SK-N-SH (cell line): ENCODE measurements around the gene AARS2. TPM values are rescaled to one million over a fixed set of nuclear protein-coding genes. Genes with fewer than 3 reads are reported as not detected.

Experiments
- CTCF ChIA-PET: fragments of 300-600, 350-600 bp; formaldehyde crosslinking; extraction: SDS; loops from one replicate; lab custom pipeline; 2021; lab: Yijun Ruan, JAX
- POLR2A ChIA-PET: fragments of 350-600 bp; sonication (Branson Sonifier 250); formaldehyde crosslinking; extraction: SDS; loops from one replicate; lab custom pipeline; 2020; ENCODE audit warnings: antibody characterized with exemption, inconsistent platforms; lab: Yijun Ruan, JAX
- DNase-seq: peaks from one replicate; pipeline ENCODE4 v3.0.0; 2012
- H2AFZ ChIP-seq: fragments of 200-600 bp; sonication (generic); 2 replicates; pipeline ENCODE4 v1.8.1; 2016; ENCODE audit warnings: antibody characterized with exemption, mild to moderate bottlenecking, low read depth
- H3F3A ChIP-seq: fragments of 200-600 bp; sonication (generic); replicated peaks from 2 replicates; pipeline ENCODE3; 2016; ENCODE audit warnings: antibody characterized with exemption, mild to moderate bottlenecking; ENCODE audit not compliant: insufficient read depth
- H3K27ac ChIP-seq, 2 experiments: fragments of 200-500 bp in 1 of 2; fragments of 200-600 bp in 1 of 2; sonication (Bioruptor generic) in 1 of 2; sonication (generic), shearing (Covaris generic) in 1 of 2; 2 replicates each; pipeline versions ENCODE4 v1.5.1 to v1.6.1; 2014 to 2016; ENCODE audit warnings: low read depth in 2 of 2, inconsistent platforms in 1 of 2, low read length in 1 of 2, mild to moderate bottlenecking in 1 of 2, mixed read lengths in 1 of 2
- H3K27me3 ChIP-seq: fragments of 200-600 bp; sonication (generic), shearing (Covaris generic); 2 replicates; pipeline ENCODE4 v1.6.1; 2016; ENCODE audit warnings: mixed run types; ENCODE audit not compliant: insufficient read depth
- H3K36me3 ChIP-seq, 2 experiments: fragments of 200-500 bp in 1 of 2; fragments of 200-600 bp in 1 of 2; sonication (Bioruptor generic) in 1 of 2; sonication (generic) in 1 of 2; replicated peaks in 1 of 2; 2 replicates each; pipeline versions ENCODE3 to v1.5.1; 2014 to 2016; ENCODE audit warnings: low read length in 1 of 2, mild to moderate bottlenecking in 1 of 2; ENCODE audit not compliant: insufficient read depth in 2 of 2, control insufficient read depth in 1 of 2
- H3K4me1 ChIP-seq, 2 experiments: fragments of 200-500 bp in 1 of 2; fragments of 200-600 bp in 1 of 2; sonication (Bioruptor generic) in 1 of 2; sonication (generic), shearing (Covaris generic) in 1 of 2; 2 replicates each; pipeline versions ENCODE4 v1.5.1 to v1.6.1; 2014 to 2016; ENCODE audit warnings: low read depth in 1 of 2, low read length in 1 of 2, mixed run types in 1 of 2; ENCODE audit not compliant: insufficient read depth in 2 of 2, control insufficient read depth in 1 of 2
- H3K4me2 ChIP-seq: fragments of 200-600 bp; sonication (generic), shearing (Covaris generic); 2 replicates; pipeline ENCODE4 v1.6.1; 2017; ENCODE audit warnings: mixed run types
- H3K4me3 ChIP-seq, 2 experiments: fragments of 200-500 bp in 1 of 2; fragments of 200-600 bp in 1 of 2; sonication (Bioruptor generic) in 1 of 2; sonication (generic), shearing (Covaris generic) in 1 of 2; 2 replicates each; pipeline versions ENCODE4 v1.5.1 to v1.8.1; 2014 to 2016; ENCODE audit warnings: low read depth in 2 of 2, inconsistent platforms in 1 of 2, low read length in 1 of 2, mild to moderate bottlenecking in 1 of 2, mixed read lengths in 1 of 2, moderate library complexity in 1 of 2
- H3K79me2 ChIP-seq: fragments of 200-600 bp; sonication (generic); 2 replicates; pipeline ENCODE4 v1.8.1; 2017; ENCODE audit warnings: mild to moderate bottlenecking; ENCODE audit not compliant: insufficient read depth
- H3K9ac ChIP-seq: fragments of 200-600 bp; sonication (generic); 2 replicates; pipeline ENCODE4 v1.6.1; 2017; ENCODE audit warnings: mixed run types
- H3K9me2 ChIP-seq: fragments of 200-600 bp; sonication (generic); 2 replicates; pipeline ENCODE4 v1.6.1; 2017; ENCODE audit warnings: mixed run types
- H3K9me3 ChIP-seq: fragments of 200-600 bp; sonication (generic); 2 replicates; pipeline ENCODE4 v1.6.1; 2017; ENCODE audit warnings: mixed run types, mild to moderate bottlenecking, moderate library complexity
- H4K20me1 ChIP-seq: fragments of 200-600 bp; sonication (generic); 2 replicates; pipeline ENCODE4 v1.6.1; 2017; ENCODE audit warnings: mild to moderate bottlenecking, mixed run types; ENCODE audit not compliant: insufficient read depth
- CHD2 ChIP-seq: fragments of 150-350 bp; IDR thresholded peaks from 2 replicates; pipeline ENCODE4 v1.6.1; 2018; ENCODE audit warnings: low read length; ENCODE audit not compliant: partially characterized antibody
- CTCF ChIP-seq: fragments of 200-600 bp; sonication (generic); IDR thresholded peaks from 2 replicates; pipeline ENCODE4 v1.6.1; 2017; ENCODE audit warnings: antibody characterized with exemption, mild to moderate bottlenecking, moderate library complexity
- ELF1 ChIP-seq: IDR thresholded peaks from 2 replicates; pipeline ENCODE4 v1.4.0; 2012
- FOXJ3 ChIP-seq: sonication (generic); formaldehyde crosslinking; IDR thresholded peaks from 2 replicates; pipeline ENCODE4 v1.5.1; 2020; ENCODE audit warnings: mild to moderate bottlenecking, missing genetic modification reagents
- FOXM1 ChIP-seq: IDR thresholded peaks from 2 replicates; pipeline ENCODE4 v1.4.0; 2012; ENCODE audit warnings: low read depth, mild to moderate bottlenecking
- GATA2 ChIP-seq: sonication (generic); formaldehyde crosslinking; IDR thresholded peaks from 2 replicates; pipeline ENCODE4 v1.5.0; 2020; ENCODE audit warnings: mild to moderate bottlenecking, missing genetic modification reagents
- IRF3 ChIP-seq: fragments of 150-350 bp; IDR thresholded peaks from 2 replicates; pipeline ENCODE4 v1.6.1; 2016; ENCODE audit warnings: mild to moderate bottlenecking, low read depth, low read length
- JUND ChIP-seq: IDR thresholded peaks from 2 replicates; pipeline ENCODE4 v1.4.0; 2012
- MEF2A ChIP-seq: IDR thresholded peaks from 2 replicates; pipeline ENCODE4 v1.4.0; 2012; ENCODE audit warnings: low read depth, borderline replicate concordance
- NRF1 ChIP-seq: IDR thresholded peaks from 2 replicates; pipeline ENCODE4 v1.6.1; 2012; ENCODE audit warnings: low read depth, mild to moderate bottlenecking, low read length
- POLR2AphosphoS5 ChIP-seq: IDR thresholded peaks from 2 replicates; pipeline ENCODE4 v1.6.1; 2012; ENCODE audit warnings: low read depth, low read length
- RCOR1 ChIP-seq: fragments of 150-350 bp; IDR thresholded peaks from 2 replicates; pipeline ENCODE4 v1.6.1; 2017; ENCODE audit warnings: antibody characterized with exemption, low read length
- RFX5 ChIP-seq: IDR thresholded peaks from 2 replicates; pipeline ENCODE4 v1.6.1; 2012; ENCODE audit warnings: mild to moderate bottlenecking, improper control_type of control experiment, low read length
- SMC3 ChIP-seq: IDR thresholded peaks from 2 replicates; pipeline ENCODE4 v1.6.1; 2012; ENCODE audit warnings: low read depth, low read length, improper control_type of control experiment
- TCF12 ChIP-seq: IDR thresholded peaks from 2 replicates; pipeline ENCODE4 v1.4.0; 2012
- USF1 ChIP-seq: IDR thresholded peaks from 2 replicates; pipeline ENCODE4 v1.4.0; 2012; ENCODE audit warnings: low read depth, borderline replicate concordance
- WGBS: methylation state at CpG from one replicate; pipeline ENCODE4 v1.1.6; 2017; ENCODE audit warnings: low lambda C conversion rate; 5-methylcytosine and 5-hydroxymethylcytosine counted together
- polyA plus RNA-seq, 3 experiments: library from polyadenylated mRNA; depleted of rRNA; stranded (reverse); fragments of >200 nt; gene quantifications; 2 replicates each; pipeline ENCODE4 v1.2.3, GENCODE V29; 2012
- TF ChIP-seq, protein P1 (sequence below): IDR thresholded peaks from 2 replicates; pipeline ENCODE4 v1.6.1; 2012; ENCODE audit warnings: mild to moderate bottlenecking, low read depth, low read length, moderate library complexity
- TF ChIP-seq, protein P2 (sequence below): IDR thresholded peaks from 2 replicates; pipeline ENCODE4 v1.4.0; 2012; ENCODE audit warnings: low read depth

The AARS2 gene
- polyA plus RNA-seq, 1 of the 3 experiments (the other 2 are of a cell fraction), result 9.5 TPM

- POLR2A ChIA-PET, result no interaction called here
- Histone ChIP-seq H3K9me2 (no peaks in the 10 kb centered on the region), H2AFZ (no peak overlapping the region), H3K36me3 (no peaks in the 10 kb centered on the region), H3K9ac (no peak overlapping the region), H3K9me3 (no peaks in the 10 kb centered on the region), H3K27ac (no peak overlapping the region), H3F3A (peaks cover 7% of the 10 kb centered on the region), H3K4me3 (no peak overlapping the region), H3K4me2 (no peak overlapping the region), H3K4me1 (peaks cover 0 to 21% of the 10 kb centered on the region in 2 experiments; a peak in 1 of 4 replicates), H3K27me3 (peaks cover 36% of the 10 kb centered on the region), H4K20me1 (no peaks in the 10 kb centered on the region), H3K79me2 (no peaks in the 10 kb centered on the region)
- no peak for DNase-seq
- CTCF ChIA-PET, result interaction anchor here (7.2 to 9.1 kb wide), 2 partner anchors 30 to 63 kb away, joined by 220 to 238 read pairs; no protein-coding TSS in a partner anchor
- no peak for TF ChIP-seq RCOR1
- no peak for TF ChIP-seq TCF12
- TF ChIP-seq RFX5, result no peak
- no peak for TF ChIP-seq IRF3
- TF ChIP-seq, protein P1, sequence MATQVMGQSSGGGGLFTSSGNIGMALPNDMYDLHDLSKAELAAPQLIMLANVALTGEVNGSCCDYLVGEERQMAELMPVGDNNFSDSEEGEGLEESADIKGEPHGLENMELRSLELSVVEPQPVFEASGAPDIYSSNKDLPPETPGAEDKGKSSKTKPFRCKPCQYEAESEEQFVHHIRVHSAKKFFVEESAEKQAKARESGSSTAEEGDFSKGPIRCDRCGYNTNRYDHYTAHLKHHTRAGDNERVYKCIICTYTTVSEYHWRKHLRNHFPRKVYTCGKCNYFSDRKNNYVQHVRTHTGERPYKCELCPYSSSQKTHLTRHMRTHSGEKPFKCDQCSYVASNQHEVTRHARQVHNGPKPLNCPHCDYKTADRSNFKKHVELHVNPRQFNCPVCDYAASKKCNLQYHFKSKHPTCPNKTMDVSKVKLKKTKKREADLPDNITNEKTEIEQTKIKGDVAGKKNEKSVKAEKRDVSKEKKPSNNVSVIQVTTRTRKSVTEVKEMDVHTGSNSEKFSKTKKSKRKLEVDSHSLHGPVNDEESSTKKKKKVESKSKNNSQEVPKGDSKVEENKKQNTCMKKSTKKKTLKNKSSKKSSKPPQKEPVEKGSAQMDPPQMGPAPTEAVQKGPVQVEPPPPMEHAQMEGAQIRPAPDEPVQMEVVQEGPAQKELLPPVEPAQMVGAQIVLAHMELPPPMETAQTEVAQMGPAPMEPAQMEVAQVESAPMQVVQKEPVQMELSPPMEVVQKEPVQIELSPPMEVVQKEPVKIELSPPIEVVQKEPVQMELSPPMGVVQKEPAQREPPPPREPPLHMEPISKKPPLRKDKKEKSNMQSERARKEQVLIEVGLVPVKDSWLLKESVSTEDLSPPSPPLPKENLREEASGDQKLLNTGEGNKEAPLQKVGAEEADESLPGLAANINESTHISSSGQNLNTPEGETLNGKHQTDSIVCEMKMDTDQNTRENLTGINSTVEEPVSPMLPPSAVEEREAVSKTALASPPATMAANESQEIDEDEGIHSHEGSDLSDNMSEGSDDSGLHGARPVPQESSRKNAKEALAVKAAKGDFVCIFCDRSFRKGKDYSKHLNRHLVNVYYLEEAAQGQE, result no peak
- no peak for TF ChIP-seq SMC3
- TF ChIP-seq JUND, result no peak
- TF ChIP-seq USF1, result no peak
- TF ChIP-seq ELF1, result no peak
- TF ChIP-seq, protein P2, sequence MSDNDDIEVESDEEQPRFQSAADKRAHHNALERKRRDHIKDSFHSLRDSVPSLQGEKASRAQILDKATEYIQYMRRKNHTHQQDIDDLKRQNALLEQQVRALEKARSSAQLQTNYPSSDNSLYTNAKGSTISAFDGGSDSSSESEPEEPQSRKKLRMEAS, result no peak
- no peak for TF ChIP-seq NRF1
- TF ChIP-seq POLR2AphosphoS5, result no peak
- TF ChIP-seq GATA2 (CRISPR knock-in tag), result no peak
- 75% methylated on average over 3 of the region's 3 CpGs for WGBS
Observed at GRCh38 chr6:44272529-44272928, 40.6 kb downstream of the AARS2 start.

DNA sequence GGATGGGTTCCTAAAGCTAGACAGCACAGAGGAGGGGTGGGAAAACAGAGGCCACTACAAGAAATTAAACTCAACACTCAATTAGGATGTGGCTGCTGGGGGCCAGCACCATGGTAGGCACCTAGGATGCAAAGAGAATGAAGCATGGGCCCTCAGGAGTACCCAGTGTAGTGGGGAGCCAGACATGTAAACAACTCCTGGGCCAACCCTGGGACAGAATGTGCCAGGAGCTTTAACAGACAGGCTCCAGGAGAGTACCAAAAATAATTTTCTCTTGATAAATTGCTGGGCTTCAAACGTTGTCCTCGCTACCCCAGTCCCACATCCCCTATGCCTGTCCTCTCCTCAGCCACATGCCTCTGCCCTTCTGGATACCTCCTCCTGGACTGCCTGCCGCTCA lies 41.2 kb downstream of the AARS2 start:
- no peaks in the 10 kb centered on the region for H3K9me2 ChIP-seq
- H3K79me2 ChIP-seq, result no peaks in the 10 kb centered on the region
- no peaks in the 10 kb centered on the region for H4K20me1 ChIP-seq
- no peaks in the 10 kb centered on the region for H3K9me3 ChIP-seq
- WGBS, result 93% methylated on average over 3 of the region's 3 CpGs
- no peak overlapping the region for H3K4me3 ChIP-seq
- POLR2A ChIA-PET, result no interaction called here
- no peak overlapping the region for H2AFZ ChIP-seq
- peaks cover 36% of the 10 kb centered on the region for H3K27me3 ChIP-seq
- DNase-seq, result peak; percentile 16
- peaks cover 0 to 21% of the 10 kb centered on the region in 2 experiments; a peak in 1 of 4 replicates for H3K4me1 ChIP-seq
- H3K9ac ChIP-seq, result no peak overlapping the region
- peaks cover 7% of the 10 kb centered on the region for H3F3A ChIP-seq
- no peaks in the 10 kb centered on the region for H3K36me3 ChIP-seq
- no peak overlapping the region for H3K27ac ChIP-seq
- TF ChIP-seq FOXM1 (no peak), MEF2A (no peak), FOXJ3 (CRISPR knock-in tag) (no peak), JUND (no peak), CHD2 (no peak), CTCF (no peak), USF1 (no peak), SMC3 (no peak)
- TF ChIP-seq, all 33 proteins: peak for 0
- CTCF ChIA-PET, result interaction anchor here (7.2 to 9.1 kb wide), 2 partner anchors 30 to 64 kb away, joined by 220 to 238 read pairs; no protein-coding TSS in a partner anchor
- no peak overlapping the region for H3K4me2 ChIP-seq
